DND-41 (cell line): ENCODE measurements around the gene CDK8.

Source experiments
- EZH2 ChIP-seq: IDR thresholded peaks from 3 replicates; pipeline ENCODE4 v1.6.1; 2012; ENCODE audit warnings: borderline replicate concordance, low read depth, mild to moderate bottlenecking, moderate library complexity, low read length, inconsistent platforms; ENCODE audit not compliant: severe bottlenecking
- TF ChIP-seq, protein P1 (sequence below): IDR thresholded peaks from 2 replicates; pipeline ENCODE4 v1.5.1; 2012; ENCODE audit warnings: borderline replicate concordance, low read length, moderate library complexity, mild to moderate bottlenecking; ENCODE audit not compliant: poor library complexity, severe bottlenecking; ENCODE audit errors: extremely low read depth

DNA sequence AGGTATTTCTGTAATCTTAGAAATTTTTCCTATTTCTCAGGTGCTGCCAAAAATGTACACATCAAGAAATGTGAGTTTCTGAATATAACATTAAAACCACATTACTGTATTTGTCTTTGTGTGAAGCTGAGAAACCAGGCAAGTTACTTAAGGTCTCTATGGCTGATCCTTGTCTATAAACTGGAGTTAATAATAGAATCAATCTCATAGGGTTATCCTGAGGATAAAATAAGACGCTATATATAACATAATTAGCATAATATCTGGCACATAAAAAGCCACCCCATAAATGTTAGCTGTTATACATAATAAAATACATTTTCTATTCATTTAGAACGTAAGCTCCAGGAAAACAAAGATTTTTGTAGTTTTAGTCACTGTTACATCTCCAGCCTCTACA is 37.9 kb upstream of the CDK8 start:
- TF ChIP-seq, protein P1, sequence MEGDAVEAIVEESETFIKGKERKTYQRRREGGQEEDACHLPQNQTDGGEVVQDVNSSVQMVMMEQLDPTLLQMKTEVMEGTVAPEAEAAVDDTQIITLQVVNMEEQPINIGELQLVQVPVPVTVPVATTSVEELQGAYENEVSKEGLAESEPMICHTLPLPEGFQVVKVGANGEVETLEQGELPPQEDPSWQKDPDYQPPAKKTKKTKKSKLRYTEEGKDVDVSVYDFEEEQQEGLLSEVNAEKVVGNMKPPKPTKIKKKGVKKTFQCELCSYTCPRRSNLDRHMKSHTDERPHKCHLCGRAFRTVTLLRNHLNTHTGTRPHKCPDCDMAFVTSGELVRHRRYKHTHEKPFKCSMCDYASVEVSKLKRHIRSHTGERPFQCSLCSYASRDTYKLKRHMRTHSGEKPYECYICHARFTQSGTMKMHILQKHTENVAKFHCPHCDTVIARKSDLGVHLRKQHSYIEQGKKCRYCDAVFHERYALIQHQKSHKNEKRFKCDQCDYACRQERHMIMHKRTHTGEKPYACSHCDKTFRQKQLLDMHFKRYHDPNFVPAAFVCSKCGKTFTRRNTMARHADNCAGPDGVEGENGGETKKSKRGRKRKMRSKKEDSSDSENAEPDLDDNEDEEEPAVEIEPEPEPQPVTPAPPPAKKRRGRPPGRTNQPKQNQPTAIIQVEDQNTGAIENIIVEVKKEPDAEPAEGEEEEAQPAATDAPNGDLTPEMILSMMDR: no peak
- TF ChIP-seq EZH2: no peak
